ENCODE data around the gene FEN1. TPM values are rescaled to one million over a fixed set of nuclear protein-coding genes. Genes with fewer than 3 reads are reported as not detected.
A peak's percentile ranks its signal among the peaks of the same experiment; 100 is the strongest.

Gene FEN1
- total RNA-seq, 1 donor from 2014 or later = 27.4 TPM

DNA sequence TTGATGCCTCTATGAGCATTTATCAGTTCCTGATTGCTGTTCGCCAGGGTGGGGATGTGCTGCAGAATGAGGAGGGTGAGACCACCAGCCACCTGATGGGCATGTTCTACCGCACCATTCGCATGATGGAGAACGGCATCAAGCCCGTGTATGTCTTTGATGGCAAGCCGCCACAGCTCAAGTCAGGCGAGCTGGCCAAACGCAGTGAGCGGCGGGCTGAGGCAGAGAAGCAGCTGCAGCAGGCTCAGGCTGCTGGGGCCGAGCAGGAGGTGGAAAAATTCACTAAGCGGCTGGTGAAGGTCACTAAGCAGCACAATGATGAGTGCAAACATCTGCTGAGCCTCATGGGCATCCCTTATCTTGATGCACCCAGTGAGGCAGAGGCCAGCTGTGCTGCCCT, 2.7 kb downstream of the FEN1 start:
- DNase-seq = no peak

DNA sequence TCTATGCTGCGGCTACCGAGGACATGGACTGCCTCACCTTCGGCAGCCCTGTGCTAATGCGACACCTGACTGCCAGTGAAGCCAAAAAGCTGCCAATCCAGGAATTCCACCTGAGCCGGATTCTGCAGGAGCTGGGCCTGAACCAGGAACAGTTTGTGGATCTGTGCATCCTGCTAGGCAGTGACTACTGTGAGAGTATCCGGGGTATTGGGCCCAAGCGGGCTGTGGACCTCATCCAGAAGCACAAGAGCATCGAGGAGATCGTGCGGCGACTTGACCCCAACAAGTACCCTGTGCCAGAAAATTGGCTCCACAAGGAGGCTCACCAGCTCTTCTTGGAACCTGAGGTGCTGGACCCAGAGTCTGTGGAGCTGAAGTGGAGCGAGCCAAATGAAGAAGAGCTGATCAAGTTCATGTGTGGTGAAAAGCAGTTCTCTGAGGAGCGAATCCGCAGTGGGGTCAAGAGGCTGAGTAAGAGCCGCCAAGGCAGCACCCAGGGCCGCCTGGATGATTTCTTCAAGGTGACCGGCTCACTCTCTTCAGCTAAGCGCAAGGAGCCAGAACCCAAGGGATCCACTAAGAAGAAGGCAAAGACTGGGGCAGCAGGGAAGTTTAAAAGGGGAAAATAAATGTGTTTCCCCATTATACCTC, 3.3 kb downstream of the FEN1 start:
- DNase-seq = no peak

DNA sequence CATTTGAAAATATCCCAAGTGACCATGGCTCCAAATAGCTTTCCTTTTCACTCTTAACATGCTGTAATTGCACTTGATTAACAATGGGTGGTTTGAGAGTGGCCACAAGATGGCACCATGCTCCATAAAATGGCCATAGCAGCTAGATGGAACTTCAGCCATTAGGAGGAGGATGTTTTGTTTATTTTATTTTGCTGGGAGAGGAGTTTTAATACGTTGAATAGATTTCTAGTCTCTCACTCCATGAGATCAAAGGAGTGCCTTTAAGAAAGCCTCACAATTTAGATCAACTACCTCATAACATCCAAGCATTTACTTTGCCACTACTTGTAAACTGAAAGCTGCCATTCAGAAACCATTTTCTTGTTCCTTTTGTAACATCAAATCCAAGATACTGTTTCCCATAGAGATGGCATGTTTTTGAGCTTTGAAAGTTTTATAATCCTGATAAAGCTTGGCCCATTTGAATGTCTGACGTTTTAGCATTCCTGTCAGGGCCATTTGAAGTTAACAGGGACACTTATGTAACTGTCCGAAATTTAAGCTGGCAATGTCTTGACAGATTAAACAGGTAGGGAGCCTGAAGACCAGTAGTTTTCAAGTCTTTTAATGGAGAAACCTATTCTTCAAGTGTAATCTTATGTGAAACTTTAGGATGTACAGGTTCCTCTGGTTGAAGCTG, 4.7 kb downstream of the FEN1 start:
- DNase-seq = peak; percentile 94

DNA sequence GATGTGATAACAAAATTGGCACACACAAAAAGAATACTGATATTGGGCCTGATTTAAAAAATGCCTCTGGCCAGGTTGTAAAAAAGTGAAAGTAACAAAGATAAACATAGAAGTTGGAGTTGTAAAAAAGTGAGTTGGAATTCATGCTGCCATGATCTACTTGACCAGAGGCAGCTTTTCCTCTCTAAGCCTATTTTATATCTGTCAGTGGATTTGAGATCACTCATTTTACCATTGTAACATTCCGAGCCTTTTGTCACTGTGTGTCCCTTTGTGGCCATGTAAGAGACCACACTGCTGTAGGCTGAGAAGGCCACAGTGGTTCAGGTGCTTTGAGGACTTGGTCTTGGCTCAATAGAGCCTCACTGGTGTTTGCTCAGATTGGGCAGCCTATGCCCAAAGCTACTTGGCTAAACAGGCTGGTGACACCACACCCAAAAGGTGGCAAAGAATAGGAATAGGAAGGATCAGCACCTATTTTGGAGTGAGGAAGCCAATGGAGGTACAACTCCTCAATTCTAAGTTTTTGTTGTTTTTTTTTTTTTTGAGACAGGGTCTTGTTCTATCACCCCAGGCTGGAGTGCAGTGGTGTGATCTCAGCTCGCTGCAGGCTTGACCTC, 7.1 kb downstream of the FEN1 start:
- no peak for DNase-seq

DNA sequence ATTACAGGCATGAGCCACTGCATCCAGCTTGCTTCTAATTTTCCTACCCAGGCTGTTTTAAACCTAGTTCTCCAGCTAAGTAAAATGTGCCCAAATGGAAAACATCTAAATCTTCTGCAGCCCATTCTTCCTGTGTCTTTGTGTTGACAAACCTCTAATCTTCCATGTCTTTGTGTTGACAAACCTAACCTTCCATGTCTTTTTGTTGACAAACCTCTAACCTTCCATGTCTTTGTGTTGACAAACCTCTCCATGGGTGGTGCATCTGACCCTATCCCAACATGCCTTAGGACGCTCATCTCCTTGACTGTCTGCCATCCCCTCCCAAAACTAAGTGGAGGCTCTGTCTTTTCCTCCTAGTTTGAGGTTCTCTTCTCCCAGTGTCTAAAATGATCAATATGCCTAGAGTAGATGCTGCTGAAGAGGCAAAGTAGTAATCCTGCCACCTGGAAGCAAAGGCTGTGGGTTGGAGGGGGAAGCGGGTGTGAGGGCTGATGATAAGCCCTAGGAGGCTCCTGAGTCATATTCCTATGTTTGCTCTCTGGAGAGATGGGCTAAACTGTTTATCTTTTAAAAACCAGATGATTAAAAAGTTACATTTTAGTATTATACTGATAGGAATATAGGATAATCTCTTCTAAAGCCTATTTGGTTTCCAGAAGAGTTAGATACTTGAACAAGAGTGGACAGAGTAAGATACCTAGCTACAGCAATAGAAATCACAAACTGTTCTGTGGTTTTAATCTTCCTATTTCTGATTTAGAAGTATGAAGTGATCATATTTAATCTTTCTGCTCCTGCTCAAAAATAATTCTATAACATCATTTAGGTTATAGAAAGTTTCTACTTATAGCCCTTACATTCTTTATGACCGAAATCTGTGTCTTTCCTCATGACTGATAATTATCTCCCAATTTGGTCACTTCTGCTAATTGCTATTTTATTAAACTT, 7.9 kb downstream of the FEN1 start:
- DNase-seq = no peak

DNA sequence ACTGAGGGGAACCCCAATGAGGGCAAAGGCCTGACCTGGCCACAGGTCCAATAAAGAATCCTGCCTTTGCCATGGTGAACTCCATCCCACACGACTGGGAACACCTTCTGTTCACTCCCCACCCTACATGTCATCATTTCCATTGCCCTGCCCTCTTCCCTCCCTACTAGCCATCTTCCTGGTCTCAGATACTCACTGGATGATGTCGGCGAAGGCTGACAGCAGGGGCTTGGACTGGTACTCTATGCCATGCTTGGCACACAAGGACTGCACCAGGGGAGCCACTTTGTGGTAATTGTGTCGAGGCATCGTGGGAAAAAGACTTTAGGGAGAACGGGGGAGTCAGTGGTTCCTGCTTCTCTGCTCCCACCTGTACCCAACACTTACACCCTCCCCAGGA, 9.9 kb downstream of the FEN1 start:
- DNase-seq = no peak

DNA sequence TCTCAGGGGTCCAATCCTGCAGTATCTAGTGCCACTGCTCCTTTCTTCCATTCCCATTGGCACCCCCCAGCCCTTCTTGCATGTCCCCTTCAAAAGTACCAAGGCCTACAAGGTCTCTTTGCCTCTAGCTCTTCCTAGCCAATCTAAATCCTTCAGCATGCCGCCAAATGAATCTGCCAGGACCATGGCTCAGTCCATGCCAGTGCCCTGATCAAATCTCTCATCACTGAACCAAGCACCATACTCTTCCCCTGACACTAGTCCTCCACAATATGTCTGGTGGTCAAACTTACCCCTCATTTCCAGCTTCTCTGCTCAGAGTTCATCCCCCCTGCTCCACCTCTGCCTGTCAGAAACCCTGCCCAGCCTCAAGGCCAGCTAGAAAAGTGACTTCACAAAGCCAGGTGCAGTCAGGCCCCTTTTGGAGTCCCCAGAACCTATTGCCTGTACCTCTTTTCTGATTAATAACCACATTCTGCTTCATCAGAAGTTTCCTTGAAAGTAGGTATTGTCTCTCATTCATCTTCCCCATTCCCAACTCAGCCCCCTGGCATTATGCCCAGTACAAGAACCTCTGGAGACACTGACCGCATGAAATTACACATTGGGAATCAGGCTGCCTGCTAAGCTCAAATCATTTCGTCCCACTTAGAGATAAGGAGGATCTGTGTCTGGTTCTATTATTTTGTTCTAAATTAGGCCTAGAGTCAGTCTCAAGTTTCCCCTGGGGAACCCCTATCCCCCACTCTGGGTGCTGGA, 11.4 kb downstream of the FEN1 start:
- DNase-seq = peak; percentile 32

DNA sequence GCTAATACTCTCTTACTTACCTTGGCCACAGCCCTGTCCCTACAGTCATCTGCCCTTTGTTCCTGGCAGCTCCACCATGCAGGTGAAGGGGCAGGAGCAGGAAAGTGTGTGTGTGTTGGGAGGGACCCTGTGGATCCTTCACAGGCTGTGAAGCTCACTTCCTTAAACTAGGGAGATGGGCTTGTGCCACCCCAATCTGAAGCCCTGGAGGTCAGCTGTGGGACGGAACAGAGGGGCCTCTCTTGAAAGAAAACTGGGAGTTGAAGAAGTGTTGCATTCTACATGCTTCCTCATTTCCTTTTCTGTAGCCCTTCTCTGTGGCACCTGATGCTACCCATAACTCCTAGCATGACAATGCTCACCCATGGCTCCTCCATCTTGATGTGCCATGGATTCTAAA, 12.4 kb downstream of the FEN1 start:
- DNase-seq = no peak

DNA sequence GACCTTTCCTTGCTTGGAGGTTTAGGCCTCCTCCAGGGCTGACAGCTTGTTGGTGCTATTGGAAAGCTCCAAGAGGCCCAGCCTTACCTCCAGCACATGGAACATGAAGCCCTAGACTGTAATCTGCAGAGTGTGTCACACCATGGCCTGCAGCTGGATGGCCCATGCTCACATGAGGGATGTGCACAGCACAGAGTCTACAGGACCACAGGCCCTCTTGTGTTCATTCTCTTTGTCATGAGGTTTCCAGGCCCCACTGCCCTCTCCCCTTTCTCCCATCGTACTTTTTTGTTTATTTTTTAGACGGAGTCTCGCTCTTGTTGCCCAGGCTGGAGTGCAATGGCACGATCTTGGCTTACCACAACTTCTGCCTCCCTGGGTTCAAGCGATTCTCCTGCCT, 14.1 kb downstream of the FEN1 start:
- DNase-seq = no peak

DNA sequence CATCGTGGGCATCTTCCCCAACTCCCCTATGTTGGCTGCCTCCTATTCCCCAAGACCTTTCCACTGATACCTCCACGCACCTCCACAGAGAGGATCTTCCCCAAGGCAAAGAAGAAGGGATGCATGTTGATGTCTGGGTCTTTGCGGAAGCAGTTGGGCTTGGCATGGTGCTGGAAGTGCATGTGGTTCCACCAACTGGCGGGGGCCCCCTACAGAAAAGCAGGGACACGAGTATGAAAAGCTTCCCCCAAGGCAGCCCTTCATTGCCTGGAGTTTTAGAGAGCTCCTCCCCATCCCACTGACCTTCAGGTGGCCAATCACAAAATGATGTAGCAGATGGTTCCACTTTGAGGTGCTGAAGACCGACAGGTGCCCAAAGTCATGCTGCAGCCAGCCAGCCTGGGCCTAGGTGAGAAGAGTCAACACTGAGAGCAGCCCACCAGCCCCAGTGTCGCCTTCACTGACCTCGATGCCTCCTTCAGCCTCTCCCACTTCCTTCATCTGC, 18.0 kb downstream of the FEN1 start:
- no peak for DNase-seq

DNA sequence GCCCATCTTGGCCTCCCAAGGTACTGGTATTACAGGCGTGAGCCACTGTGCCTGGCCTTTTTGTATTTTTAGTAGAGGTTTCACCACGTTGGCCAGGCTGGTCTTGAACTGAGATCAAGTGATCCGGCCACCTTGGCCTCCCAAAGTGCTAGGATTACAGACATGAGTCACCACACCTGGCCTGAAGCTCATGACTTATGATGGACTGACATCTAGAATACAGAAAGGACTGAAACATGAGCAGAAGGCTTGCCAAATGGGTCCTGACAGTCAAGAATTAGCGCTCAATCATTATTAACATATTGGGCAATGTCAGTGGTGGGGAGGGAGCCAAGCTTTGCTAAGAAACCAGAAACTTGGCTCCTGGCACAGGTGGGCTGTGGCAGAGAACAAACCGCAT, 19.1 kb downstream of the FEN1 start:
- no peak for DNase-seq

DNA sequence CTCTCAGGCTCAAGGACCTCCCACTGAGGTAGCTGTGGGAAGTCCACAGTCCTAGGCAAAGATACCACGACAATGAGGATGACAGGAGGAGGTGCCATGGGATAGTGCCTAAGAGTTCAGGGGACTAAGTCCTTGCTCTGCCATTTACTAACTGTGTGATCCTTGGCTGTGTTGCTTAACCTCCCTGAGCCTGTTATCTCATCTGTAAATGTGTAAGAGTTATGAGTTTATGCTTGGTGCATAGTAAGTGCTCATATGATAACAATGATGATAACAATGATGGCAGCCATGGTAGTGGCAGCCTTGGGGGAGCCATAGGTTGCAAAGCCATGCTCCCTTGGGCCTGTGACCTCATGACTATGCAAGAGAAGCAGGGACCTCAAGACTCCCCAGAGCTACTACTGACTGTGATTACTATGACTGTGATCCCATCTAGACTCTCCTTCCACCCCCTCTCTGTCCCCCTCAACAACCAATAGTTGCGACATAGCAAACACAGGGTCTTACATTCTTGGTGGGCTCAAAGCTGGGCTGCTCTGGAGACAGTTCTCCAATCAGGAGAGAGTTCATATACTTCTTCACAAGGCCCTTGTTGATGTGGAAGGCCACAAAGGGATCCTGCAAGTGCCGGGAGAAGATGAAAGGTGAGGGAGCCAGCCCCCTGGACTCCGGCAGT, 20.2 kb downstream of the FEN1 start:
- DNase-seq = no peak

DNA sequence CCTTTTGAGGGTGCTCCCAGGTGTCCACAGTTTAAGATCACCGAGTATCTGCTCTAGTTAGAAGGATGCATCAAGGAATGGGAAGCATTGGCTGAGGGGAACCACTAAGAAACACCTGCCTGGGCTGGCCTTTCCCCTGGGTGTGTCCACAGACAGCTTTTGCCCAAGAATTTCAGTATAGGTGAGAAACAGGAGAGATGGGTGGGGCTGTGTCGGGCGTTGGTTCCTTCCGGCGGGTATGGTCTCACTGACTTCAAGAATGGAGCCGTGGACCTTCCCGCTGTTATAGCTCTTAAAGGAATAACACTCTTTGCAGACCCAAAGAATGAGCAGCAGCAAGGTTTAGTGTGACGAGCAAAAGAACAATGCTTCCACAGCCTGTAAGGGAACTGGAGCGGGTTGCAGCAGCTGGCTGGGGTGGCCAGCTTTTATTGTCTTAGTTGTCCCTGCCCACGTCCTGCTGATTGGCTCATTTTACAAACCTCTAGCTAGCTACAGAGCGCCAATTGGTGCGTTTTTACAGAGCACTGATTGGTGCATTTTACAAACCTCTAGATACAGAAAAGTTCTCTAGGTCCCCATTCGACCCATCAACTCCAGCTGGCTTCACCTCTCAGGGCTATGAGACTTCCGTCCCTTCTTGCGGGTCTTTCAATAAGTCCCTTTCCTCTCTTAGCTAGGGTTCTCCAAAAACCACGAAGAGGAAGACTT, 21.7 kb downstream of the FEN1 start:
- DNase-seq = peak; percentile 69

DNA sequence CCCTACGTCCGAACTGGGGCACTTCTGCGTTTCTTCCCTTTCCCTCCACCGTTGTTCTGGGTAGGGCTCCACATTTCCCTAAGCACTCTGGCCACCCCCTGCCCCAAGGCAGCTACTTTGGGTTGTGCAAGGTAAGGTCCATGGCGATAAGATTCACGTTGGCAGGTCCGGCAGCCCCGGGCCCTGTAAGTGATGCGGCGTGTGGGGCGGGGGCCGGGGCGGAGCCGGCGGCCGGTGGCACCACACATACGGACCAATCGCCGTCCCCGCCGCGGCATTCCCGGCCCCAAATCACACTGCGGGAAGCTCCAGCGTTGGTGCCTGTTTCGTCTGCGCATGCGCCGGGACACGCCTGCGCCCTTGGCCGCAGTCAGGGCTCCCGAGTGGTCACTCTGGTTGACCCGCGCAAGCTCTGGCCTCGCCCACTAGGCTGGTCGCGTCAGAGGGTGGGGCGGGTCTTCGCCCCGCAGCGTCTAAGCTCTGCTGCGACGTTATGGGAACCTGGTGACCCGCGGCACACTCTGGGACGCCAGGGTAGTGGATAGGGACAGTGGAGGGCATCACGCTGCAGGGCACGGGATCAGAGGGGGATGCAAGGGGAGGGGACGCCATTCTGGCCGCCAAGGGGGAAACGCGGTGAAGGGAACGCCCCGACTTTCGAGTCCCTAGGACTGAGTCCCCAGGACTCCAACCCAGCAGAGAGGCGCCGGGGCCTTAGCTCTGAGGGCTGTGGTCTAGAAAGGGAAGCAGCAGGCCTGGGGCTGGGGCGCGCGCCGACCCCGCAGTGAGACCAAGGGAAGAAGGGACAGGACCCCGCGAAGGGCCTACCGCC, 22.5 kb downstream of the FEN1 start:
- peak; percentile 99 for DNase-seq

DNA sequence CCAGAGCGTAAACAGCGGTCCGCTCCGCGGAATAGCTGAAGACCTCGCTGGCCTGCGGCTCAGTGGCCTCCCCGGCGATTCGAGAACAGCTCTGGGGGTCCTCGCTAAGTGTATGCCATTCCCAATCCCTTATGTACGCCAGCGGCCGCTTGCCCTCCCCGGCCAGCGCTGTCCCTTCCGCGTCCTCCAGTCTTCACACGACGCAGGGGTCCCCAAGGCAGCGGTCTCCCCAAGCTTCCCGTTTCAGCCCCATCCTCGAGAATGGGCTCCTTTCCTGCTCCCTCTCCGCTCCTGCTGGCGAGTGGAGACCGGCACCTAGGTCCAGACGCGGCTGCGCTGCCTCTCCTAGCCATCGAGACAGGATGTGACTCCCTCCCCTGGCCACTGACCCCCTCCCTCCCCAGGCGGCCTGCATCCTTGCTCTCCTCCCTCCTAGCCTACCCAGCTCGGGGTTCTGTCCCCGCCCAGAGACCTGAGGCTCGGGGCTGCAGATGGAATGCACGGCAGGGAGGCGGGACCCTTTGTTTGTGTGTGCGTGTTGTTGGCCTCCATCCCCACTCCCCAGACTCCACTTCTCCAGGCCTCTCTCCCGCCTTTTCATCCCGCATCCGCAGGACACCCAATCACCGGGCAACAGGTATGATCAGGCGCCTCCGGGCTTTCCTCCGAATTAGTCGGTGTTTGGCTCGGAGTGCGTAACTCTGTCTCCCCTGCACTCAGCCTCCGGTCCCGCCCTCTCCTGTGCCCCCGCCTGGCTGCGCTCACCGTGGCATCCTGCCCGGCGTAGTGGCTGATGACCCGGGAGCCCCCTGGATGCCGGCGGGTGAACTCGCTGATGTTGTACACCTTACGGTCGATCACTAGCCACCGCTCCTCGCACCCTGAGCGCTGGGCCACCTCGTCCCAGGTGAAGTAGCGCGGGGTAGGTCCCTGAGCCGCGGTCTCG, 23.4 kb downstream of the FEN1 start:
- DNase-seq = peak; percentile 83

DNA sequence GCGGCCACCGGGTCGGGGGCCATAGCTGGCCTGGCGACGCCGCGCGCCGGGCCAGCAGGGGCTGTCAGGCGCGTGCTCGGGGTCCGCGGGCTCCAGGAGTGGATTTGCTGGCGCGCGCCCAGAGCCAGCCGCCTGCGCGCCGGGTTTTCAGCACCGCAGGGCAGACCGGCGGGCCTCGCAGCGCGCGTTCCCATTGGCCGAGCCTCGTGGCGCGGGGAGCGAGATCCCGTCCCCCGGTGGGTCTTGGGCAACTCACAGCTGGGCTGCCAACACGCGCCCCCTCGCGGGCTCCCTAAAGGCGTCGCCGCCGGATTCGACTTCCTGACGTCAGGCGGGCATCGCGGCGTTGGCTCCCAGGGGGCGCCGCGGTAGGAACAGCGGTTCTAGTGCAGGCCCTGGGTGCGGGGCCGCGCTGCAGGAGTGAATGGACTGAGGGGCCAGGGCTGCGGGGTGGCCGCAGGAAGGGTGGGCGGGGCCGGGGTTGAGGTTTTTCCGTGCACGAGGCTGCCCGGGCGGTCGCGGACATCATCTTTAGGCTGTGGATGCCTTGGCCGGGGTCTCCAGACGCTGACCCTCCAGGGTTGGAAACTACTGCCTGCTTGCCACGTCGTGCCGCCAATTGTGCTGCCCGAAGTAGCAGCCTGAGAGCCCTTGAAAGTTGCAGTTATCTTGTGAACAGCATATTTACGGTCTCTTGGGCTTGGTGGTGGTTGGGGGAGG, 24.2 kb downstream of the FEN1 start, which contains the start of gene FADS1:
TSS of gene FADS1 (minus strand) at position 268 of the 720 bp plus-strand sequence. CDS start at position 194, 74 bp downstream.
- peak; percentile 95 for DNase-seq

DNA sequence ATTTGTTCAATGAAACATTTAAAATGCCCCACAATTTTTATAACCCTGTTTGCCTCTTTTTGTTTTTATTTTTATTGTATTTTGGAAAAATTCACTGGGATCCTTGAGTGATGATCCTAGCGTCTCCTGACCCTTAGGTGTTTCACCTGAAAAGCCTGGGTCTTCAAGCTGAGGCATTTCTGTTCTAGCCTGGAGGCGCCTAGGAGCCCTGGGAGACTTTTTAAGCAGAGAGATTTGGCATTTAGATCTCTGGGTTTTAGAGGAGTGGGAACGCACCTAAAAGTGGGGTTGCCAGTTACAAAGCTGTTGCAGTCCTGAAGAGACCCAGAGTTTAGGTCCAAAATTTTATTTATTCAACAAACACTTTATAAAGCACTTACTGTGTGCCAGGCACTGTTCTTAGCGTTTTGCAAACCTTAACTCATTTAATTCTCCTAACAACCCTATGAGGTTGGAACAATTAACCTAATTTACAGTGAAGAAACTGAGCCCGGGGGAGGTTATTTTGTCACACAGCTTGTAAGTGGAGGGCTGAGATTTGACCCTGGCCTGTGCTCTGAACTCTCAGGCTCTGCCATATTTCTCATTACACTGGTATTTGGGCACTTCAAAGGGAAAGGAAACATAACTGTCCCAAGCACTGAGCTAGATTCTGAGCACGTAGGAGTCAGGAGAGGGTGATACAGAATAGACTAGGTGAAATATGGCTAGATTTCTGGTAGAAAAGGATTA, 24.9 kb downstream of the FEN1 start:
- DNase-seq = no peak

Data from dermis blood vessel endothelial cell (primary cell).